Activated CD8-positive, alpha-beta memory T cell treated with anti-CD3 and anti-CD28 coated beads for 4 hours (primary cell): Measurements from ENCODE around the gene IFITM5.
"Not testable (repeated sequence)": the region's sequence is repeated elsewhere in the genome, so short reads cannot be mapped to it uniquely, and the experiment has no call there.

Experiments used
- DNase-seq, 2 donors: peaks; one replicate each; pipeline ENCODE4 v3.0.0-alpha.2; 2020; ENCODE audit warnings: low read depth in 2 of 2

Gene IFITM5

DNA sequence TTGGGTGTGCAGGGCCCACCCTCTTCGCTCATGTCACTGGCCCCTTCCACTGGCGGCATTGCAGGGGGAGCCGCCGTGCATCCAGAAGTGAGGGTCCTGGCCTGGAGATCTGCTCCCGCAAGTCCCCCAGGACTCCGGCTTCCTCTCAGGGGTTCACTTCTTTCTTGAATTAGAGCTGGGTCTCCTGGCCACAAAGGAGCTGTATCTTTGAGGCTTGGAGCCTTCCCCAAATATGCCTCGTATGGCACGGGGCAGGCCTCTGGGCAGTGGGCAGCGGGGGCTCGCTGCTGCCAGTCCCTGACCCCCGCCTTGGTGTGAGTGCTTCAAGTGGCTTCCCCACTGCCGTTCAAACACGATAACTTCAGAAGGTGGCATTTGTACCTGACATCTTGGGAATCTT, 28.7 kb upstream of the IFITM5 start:
- DNase-seq = no peak

DNA sequence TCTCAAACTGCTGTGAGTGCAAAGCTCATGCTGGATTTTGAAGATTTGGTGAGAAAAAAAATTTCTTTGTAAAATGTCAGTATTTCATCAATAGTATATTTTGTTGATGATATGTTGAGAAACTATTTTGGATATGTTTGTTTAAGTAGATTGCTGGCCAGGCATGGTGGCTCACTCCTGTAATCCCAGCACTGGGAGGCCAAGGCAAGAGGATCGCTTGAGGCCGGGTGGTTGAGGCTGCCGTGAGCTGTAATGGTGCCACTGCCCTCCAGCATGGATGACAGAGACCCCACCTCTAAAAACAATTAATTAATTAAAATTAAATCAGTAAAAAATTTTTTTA, 28.2 kb upstream of the IFITM5 start:
- DNase-seq = no peak

DNA sequence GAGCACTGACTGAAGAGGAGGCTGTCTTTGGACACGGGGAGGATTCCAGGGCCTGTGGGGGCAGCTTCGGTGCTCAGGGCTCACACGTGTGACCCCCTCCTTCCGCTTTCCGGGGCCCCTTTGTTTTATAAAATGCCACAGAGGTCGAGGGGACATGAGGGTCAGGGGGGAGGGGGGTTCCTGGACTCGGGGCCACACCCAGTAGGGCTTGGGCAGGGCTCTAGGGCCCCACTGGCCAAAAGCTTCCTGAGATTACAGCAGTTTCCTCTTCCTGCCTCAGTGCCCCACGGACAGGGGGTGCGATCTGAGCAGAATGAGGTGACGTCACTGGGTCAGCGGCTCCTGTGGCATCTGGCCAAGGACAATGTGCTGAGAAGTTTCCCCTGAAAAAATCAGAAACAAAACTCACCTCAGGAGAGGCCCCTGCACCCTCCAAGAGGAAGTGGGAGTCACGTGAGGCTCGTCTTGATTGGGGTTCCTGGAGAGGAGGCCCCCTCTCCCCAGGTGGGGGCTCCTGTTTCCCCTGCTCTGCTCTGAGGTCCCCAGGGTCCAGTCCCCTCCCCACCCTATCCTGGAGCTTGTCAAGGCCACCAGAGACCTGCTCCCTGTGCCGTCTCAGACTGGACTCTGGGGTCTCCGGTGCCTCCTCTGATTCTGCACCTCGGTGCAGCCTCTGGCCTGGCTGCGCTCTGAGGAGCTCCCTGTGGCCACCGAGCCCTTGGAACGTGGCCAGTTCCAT, 27.7 kb upstream of the IFITM5 start:
- DNase-seq = no peak

DNA sequence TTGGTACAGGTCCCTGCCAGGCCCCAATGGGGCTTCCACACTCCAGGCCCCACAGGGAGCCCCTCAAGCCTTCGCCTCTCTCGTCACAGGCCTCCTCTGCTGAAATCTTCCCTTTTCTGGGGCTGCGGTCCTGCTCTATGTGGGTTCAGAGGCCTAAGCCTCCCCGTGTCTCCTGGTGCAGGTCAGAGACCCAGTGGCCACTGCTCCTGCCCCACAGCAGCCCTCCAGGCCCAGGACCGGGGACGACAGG, 27.2 kb upstream of the IFITM5 start:
- no peak for DNase-seq

DNA sequence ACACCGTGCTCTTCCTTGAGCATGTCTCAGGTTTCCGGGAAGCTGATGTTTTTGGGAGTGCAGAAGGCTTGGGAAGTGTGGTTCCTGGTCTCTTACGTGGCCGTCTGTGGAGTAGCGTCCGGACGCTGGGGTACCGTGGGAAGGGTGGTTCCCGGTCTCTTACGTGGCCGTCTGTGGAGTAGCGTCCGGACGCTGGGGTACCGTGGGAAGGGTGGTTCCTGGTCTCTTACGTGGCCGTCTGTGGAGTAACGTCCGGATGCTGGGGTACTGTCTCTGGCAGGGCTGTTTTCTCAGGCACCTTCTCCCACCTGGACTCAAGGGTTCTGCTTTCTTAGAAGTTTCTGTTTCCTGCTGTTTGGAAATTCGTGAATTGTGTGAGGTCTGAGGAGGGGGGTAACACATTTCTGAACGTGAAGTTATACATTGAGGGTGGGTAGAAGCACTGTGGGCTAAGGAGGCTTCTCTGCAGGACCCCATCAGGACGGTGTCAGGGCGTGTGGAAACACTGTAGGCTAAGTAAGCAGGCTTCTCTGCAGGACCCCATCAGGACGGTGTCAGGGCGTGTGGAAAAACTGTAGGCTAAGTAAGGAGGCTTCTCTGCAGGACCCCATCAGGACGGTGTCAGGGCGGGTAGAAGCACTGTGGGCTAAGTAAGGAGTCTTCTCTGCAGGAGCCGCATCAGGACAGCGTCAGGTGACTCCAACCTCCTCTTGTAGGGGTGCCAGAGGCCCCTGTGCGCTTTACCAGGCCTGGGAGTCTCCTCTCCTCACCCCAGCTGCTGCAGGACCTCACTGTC, 26.7 kb upstream of the IFITM5 start:
- no peak for DNase-seq

DNA sequence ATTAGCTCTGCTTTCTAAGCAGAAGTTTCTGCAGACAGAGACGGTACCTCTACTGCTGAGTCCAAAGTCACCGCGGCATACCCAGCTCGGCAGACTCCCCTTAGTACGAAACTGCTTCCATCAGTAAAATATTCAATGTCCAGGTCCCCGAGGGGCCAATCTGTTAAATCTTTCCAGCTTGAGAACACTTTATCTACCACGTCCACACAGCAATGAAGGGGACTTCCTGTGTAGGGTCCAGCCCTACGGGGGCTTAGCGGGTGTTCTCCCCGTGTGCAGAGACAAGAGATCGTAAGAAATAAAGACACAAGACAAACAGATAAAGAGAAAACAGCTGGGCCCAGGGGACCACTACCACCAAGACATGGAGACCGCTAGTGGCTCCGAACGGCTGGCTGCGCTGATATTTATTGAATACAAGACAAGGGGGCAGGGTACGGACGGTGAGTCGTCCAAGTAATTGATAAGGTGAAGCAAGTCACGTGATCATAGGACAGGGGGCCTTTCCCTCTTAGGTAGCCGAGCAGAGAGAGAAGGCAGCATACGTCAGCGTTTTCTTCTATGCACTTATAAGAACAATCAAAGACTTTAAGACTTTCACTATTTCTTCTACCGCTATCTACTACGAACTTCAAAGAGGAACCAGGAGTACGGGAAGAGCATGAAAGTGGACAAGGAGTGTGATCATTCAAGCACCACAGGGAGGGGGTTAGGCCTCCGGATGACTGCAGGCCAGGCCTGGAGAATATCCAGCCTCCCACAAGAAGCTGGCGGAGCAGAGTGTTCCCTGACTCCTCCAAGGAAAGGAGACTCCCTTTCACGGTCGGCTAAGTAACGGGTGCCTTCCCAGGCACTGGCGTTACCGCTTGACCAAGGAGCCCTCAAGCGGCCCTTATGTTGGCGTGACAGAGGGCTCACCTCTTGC, 25.5 kb upstream of the IFITM5 start:
- not testable (repeated sequence) for DNase-seq

DNA sequence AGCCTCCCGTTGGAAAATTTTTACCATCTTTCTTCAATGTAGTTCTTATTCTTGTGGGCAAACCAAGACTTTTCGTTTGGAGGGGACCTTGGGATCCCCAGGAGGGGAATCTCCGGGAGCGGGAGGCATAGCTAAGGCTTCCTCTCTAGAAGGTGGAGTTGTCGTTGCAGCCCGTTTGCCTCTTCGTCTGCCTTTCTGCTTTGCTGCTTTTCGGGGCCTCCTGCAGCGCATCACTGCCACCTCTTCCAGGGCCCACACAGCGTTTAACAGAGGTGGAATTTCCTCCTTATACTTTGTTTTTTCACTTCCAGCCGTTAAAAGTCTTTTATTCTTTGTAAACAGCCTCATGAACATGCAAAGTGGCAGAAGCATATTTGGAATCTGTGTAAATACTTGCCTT, 24.8 kb upstream of the IFITM5 start:
- DNase-seq = no peak

DNA sequence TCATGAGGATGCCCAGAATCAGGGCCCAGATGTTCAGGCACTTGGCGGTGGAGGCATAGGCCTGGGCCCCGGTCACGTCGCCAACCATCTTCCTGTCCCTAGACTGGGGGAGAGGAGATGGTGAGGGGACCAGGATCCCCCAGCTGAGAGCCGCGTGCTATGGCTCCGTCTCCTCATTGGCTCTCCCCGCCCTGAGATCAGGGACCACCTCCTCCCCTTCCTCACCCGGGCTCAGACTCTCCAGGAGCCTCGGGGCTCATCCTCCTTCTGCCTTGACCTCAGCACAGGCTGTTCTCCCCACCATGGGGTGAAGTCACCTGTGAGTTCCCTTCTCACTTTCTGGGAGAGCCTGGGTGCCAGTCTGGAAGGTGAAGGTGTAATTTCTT, 20.6 kb upstream of the IFITM5 start:
- DNase-seq = not testable (repeated sequence)

DNA sequence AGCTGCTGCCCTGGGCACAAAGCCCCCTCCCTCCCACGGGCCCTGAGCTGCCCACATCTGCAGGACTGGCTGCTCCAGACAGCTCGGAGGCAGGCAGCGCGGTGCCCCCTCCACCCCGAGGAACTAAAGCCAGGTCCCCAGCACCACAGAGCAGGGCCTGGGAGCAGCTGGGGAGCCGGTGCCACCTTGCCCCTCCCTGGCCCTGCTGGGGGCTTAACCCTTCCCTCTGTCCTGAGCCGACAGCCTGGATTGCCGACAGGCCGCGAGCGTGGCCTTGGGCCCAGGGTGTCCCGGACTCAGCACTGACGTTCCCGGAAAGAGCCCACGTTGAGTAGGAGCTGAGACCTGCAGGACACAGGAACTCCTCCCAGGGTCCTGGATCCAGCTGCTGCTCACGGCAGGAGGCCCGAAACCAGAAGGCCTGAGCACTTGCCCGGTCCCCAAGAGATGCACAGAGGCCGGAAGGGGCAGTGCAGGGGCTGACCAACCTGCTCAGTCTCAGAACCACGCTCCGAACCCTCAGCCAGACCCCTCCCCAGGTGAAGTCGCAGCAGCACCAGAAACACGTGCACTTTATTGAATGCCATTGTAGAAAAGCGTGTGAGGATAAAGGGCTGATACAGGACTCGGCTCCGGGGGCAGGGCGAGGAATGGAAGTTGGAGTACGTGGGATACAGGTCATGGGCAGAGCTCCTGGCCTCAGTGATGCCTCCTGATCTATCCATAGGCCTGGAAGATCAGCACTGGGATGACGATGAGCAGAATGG, 20.0 kb upstream of the IFITM5 start:
- not testable (repeated sequence) for DNase-seq

DNA sequence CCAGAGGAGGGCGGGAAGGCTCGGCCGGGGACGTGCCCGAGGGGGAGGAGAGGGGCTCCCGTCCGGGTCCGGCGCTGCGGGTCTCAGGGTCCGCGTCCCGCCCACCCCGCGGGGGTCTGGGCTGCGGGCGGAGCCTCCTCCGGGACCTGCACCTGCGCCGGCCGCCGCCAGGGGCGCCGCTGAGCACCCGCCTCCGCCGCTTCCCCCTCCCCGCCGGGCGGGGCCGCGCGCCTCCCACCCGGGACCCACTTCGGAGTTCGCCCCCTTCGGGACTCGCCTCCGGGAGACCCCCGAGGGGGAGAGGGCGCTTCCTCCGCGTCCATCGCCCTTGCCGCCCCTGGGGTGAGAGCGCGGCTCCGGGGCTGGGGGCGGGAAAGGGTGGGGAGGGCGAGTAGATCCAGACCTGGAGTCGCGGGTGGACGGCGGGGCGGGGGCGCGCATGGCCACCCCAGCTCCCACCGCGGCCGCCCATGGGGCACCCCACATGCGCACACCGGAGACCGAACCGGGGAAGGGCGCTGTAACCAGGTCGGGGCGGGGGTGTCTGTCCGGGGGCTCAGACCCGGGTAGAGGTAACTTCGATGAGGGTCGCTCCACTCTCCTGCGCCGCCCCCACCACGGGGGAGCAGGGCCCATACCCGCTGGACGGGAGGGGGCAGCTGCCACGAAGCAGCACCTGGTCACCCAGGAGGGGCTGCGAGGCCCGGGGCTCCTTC, 19.2 kb upstream of the IFITM5 start:
- not testable (repeated sequence) for DNase-seq

DNA sequence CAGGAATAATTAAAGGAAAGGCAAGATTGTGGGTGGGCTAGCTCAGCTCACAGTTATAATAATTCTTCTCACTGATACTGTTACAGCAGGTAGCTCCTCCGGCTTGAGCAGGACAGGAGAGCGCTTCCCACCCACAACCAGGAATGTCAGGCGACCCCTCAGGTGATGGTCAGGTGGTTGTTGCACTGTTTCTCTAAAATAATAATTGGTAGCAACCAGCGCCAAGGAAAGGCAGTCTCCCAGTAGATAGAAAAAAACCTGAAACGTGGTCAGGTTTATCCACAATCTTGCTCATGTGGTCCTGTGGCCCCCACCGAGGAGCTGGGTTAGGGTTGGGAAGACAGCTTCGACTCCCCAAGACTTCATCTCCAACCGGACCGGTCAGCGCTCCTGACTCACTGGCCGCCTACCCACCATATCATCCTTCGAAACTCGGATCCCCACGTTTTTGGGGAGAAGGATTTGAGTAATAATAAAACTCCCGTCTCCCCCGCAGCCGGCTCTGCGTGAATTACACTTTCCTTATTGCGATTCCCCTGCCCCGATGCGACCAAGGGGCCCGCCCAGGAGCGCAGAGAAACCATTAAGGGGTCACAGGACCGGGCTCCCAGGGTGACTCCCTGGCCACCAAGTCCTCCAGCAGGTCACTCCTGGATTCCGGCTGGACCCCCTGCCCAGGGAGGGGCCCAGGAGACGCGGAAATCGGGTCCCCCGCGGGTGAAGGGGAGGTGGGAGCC, 18.5 kb upstream of the IFITM5 start:
- not testable (repeated sequence) for DNase-seq

DNA sequence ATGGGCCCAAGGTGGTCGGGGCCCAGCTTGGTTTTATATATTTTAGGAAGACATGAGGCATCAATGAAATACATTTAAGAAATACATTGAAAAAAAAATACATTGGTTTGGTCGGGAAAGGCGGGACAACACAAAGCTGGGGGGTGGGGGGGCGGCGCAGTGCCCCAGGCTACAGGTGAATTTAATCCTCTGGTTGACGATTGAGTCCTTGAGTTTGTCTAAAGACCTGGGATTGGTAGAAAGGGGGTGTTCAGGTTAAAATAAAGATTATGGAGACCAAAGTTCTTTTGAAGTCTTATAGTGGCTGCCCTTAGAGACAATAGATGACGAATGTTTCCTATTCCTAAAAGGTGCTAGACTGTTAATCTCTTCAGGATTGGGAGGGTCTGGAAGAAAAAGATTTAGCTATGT, 17.6 kb upstream of the IFITM5 start:
- no peak for DNase-seq

DNA sequence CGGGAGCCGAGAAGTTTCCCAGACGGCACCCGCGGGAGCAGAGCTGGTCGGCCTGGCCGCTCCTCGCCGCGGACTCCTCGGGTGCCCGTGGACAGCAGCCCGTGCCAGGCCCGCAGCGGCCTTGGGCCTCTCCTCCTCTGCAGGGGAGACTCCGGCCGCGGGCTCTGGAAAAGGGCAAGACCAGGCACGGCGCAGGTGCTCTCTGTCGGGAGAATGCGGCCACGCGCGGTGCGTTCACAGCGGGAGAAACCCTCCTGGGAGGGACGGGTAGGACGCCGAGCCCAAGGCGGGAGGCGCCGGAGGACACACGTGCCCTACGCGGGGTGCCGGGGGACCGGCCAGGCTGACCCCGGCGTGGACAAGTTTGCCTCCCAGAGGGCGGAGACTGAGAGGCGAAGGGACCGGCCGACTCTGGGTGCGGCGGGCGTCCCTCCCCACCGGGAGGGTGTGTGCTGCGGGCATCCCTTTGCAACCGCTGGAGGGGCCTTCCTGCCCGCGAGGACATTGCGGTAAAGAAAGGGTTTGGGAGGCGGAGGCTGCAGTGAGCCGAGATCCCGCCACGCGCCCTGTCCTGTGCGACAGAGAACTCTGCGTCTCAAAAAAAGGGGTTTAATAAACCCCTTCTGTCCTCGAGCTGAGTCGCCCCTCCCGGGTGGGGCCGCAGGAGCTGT, 16.8 kb upstream of the IFITM5 start:
- no peak for DNase-seq

DNA sequence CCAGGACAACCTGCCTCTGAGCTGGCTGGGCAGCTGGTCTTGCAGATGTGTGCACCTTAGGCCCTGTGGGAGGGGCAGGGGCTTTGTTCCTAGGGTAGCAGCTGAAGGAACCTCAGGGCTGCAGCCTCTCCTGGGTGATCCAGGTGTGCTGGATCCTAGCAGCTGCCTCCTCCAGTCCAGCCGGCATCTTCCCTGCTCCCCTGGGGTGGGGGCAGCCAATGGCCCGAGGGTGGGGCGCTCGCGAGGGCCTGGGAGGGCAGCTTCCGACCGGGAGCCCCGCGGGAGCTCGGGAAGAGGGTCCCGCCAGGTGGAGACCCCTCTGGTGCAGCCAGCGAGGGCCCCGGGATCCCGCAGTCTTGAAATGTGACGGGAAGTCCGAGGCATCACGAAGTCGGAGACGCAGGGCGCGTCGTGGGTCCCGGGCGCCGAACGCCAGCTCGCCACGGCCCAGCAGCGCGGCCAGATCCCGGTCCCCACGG, 16.2 kb upstream of the IFITM5 start:
- no peak for DNase-seq

DNA sequence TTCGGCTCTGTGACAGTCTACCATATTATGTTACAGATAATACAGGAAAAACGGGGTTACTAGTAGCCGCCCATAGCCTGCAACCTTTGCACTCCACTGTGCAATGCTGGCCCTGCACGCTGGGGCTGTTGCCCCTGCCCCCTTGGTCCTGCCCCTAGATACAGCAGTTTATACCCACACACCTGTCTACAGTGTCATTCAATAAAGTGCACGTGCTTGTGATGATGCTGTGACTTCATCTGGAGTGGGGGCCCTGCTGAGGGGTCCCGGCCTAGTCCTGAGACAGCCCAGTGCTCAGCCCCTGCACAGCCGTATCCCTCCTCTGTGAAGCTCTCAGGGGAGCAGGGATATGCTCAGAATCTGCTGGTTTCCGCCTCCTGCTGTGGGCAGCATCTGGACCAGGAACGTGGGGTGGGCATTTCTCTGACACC, 15.7 kb upstream of the IFITM5 start:
- DNase-seq = no peak

DNA sequence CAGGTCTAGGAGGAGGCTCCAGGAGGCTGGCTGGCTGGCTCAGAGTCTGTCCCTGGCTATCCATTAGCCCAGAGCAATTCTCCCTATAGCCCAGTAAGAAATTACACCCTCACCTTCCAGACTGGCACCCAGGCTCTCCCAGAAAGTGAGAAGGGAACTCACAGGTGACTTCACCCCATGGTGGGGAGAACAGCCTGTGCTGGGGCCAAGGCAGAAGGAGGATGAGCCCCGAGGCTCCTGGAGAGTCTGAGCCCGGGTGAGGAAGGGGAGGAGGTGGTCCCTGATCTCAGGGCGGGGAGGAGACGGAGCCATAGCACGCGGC, 15.2 kb upstream of the IFITM5 start:
- DNase-seq = not testable (repeated sequence)

DNA sequence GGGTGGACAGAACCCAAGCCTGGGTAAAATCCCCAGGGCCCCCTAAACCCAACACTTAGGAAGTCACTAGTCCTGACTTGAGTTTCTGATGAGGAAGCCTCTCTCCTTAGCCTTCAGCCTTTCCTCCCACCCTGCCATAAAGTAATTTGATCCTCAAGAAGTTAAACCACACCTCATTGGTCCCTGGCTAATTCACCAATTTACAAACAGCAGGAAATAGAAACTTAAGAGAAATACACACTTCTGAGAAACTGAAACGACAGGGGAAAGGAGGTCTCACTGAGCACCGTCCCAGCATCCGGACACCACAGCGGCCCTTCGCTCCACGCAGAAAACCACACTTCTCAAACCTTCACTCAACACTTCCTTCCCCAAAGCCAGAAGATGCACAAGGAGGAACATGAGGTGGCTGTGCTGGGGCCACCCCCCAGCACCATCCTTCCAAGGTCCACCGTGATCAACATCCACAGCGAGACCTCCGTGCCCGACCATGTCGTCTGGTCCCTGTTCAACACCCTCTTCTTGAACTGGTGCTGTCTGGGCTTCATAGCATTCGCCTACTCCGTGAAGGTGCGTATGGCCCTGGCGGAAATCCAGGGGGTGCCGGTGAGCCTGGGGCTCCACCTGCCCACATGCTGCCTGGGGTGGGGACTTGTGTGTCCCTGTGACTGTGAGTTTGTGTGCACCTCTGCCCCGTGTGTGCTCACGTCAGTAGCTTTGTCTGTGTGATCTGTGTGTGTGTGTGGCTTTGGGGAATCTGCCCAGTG, 14.6 kb upstream of the IFITM5 start, which contains the start of gene IFITM1:
Gene IFITM1 (plus strand): TSS at position 254 of the 767 bp plus-strand sequence. CDS start 131 bp downstream, at position 385.
- no peak for DNase-seq

DNA sequence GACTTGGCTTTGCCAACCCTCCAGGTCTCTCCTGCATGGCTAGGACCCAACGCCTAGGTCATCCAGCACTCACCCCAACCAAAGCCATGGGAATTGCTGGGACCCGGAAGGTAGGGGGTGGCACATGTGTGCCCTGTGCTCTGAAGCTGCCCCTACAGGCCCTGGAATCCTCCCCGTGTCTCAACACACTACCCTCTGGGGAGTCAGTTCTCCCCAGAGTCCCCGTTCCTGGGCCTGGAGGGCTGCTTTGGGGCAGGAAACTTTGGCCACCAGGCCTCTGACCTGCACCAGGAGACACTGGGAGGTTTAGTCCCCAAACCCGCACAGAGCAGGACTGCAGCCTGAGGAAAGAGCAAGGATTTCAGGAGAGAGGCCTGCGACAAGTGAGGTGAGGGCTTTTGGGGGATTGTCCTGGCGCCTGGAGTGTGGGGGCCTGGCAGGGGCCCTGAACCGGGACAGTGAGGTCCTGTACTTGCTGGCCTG, 14.0 kb upstream of the IFITM5 start:
- DNase-seq = no peak
